GM12878 (cell line): Measurements from ENCODE around the gene ZNF585A. TPM values are rescaled to one million over a fixed set of nuclear protein-coding genes. Genes with fewer than 3 reads are reported as not detected.

Source experiments
- CBFB ChIP-seq: IDR thresholded peaks from 2 replicates; pipeline ENCODE4 v1.6.1; 2016; ENCODE audit warnings: antibody characterized with exemption, low read depth
- FOXM1 ChIP-seq: IDR thresholded peaks from 2 replicates; pipeline ENCODE4 v1.6.1; 2012; ENCODE audit warnings: low read depth, mild to moderate bottlenecking, inconsistent platforms, low read length, moderate library complexity
- HDAC2 ChIP-seq: fragments of 200-600 bp; sonication (generic); IDR thresholded peaks from 2 replicates; pipeline ENCODE4 v1.6.1; 2017
- HDAC6 ChIP-seq: fragments of 200-600 bp; sonication (generic); IDR thresholded peaks from one replicate; pipeline ENCODE4 v1.8.0; 2017; ENCODE audit warnings: antibody characterized with exemption; ENCODE audit not compliant: unreplicated experiment
- IKZF1 ChIP-seq: fragments of 450-650 bp; conservative IDR thresholded peaks from 2 replicates; pipeline ENCODE4 v1.6.1; 2017; ENCODE audit warnings: antibody characterized with exemption, mild to moderate bottlenecking
- KLF5 ChIP-seq: fragments of 450-650 bp; IDR thresholded peaks from 2 replicates; pipeline ENCODE4 v1.6.1; 2014; ENCODE audit warnings: mild to moderate bottlenecking; ENCODE audit not compliant: partially characterized antibody
- MXI1 ChIP-seq: fragments of 150-350 bp; IDR thresholded peaks from 2 replicates; pipeline ENCODE4 v1.6.1; 2011; ENCODE audit warnings: low read depth, mild to moderate bottlenecking, inconsistent platforms, low read length, improper control_type of control experiment
- RAD51 ChIP-seq: fragments of 450-650 bp; IDR thresholded peaks from 2 replicates; pipeline ENCODE4 v1.6.1; 2016; ENCODE audit warnings: moderate library complexity, mild to moderate bottlenecking, inconsistent platforms
- SIN3A ChIP-seq: IDR thresholded peaks from 2 replicates; pipeline ENCODE4 v1.6.1; 2012; ENCODE audit warnings: low read depth, low read length, improper control_type of control experiment
- ZNF207 ChIP-seq: fragments of 450-650 bp; IDR thresholded peaks from 2 replicates; pipeline ENCODE4 v1.6.1; 2014; ENCODE audit warnings: antibody characterized with exemption, mild to moderate bottlenecking, borderline replicate concordance
- ZNF217 ChIP-seq: fragments of 450-650 bp; IDR thresholded peaks from 2 replicates; pipeline ENCODE4 v1.6.1; 2017; ENCODE audit warnings: antibody characterized with exemption, mild to moderate bottlenecking
- ZNF384 ChIP-seq: IDR thresholded peaks from 2 replicates; pipeline ENCODE4 v1.6.1; 2012; ENCODE audit warnings: low read depth, mild to moderate bottlenecking, low read length, improper control_type of control experiment, borderline replicate concordance
- polyA plus RNA-seq, 11 experiments: library from polyadenylated mRNA; depleted of rRNA in 4 of 11; unstranded in 6 of 11; stranded (reverse) in 5 of 11; fragments of >200 nt; fragmentation: Nextera tagmentation in 4 of 11; fragmentation: Illumina TruSeq in 1 of 11; extraction: Ambion mirVana in 4 of 11; extraction: Trizol in 1 of 11; gene quantifications; 1 replicate in 1 of 11; 2 replicates in 10 of 11; pipeline versions ENCODE4 v1.2.1 to v1.2.3, GENCODE V29; 2011 to 2016; ENCODE audit warnings: inconsistent platforms in 2 of 11, missing spikeins in 2 of 11, low read depth in 1 of 11
- total RNA-seq, 4 experiments: library from RNA; depleted of rRNA in 3 of 4; stranded (reverse); fragments of >200 nt in 3 of 4; fragmentation: Illumina TruSeq in 1 of 4; extraction: Trizol in 1 of 4; gene quantifications; 2 replicates each; pipeline versions ENCODE4 v1.2.1 to v1.2.3, GENCODE V29; 2013 to 2021
- TF ChIP-seq, protein P1 (sequence below): fragments of 450-650 bp; IDR thresholded peaks from 2 replicates; pipeline ENCODE4 v1.6.1; 2017; ENCODE audit warnings: mild to moderate bottlenecking, moderate library complexity
- TF ChIP-seq, protein P2 (sequence below): IDR thresholded peaks from 2 replicates; pipeline ENCODE4 v1.6.1; 2011; ENCODE audit warnings: mild to moderate bottlenecking, low read depth, low read length, moderate library complexity; ENCODE audit not compliant: insufficient replicate concordance
- TF ChIP-seq, protein P3 (sequence below): fragments of 450-650 bp; IDR thresholded peaks from 2 replicates; pipeline ENCODE4 v1.6.1; 2017; ENCODE audit warnings: mild to moderate bottlenecking, moderate library complexity
- TF ChIP-seq, protein P4 (sequence below): IDR thresholded peaks from 2 replicates; pipeline ENCODE4 v1.6.1; 2011; ENCODE audit warnings: low read depth, mild to moderate bottlenecking, low read length, moderate library complexity, borderline replicate concordance; ENCODE audit errors: extremely low read depth

ZNF585A gene
- total and polyA plus RNA-seq, 10 of the 15 experiments (the other 5 are each of a cell fraction or from before 2014, with no cell fraction given): 6.9 to 38.7 (median 14.0) TPM

DNA sequence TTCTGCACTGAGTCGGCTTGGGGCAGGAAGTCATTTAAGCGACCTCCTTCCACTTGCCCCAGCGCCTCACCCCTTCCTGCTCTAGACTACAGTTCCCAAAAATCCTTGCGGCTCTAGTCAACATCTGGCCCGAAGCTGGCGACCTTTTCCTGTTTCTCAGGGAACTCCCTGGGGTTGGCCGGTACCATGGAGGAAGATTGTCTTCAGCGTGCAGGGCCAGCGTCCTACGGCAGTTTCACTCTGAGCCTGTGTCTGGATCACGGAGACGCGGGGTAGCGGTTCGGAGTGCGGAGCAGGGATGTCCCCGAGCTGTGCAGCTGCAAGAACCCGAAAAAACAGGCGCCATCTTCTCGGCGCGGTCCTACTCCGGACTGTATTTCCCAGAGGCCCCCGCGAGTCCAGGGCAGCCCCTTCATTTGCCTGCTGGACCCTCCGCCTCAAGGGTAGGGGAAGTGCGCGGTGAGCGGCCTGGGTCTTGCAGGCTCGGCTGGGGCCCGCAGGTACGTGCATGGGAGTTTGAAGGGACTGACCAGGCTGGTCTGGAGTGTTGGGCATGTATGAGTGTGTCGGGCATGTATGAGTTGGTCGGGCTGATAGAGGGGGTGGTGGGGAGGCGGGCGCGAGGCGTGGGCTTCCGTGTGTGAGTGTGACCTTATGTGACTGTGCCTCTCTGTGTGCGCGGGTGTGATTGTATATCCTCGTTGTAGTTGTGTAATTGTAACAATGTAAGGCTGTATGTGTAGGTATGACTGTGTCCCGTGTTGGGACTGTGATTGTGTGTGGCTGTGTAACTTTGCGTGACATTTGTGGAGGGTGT is 45.5 kb upstream of the ZNF585A start, which contains the start of gene ZNF383 (continued):
- TF ChIP-seq, protein P1, sequence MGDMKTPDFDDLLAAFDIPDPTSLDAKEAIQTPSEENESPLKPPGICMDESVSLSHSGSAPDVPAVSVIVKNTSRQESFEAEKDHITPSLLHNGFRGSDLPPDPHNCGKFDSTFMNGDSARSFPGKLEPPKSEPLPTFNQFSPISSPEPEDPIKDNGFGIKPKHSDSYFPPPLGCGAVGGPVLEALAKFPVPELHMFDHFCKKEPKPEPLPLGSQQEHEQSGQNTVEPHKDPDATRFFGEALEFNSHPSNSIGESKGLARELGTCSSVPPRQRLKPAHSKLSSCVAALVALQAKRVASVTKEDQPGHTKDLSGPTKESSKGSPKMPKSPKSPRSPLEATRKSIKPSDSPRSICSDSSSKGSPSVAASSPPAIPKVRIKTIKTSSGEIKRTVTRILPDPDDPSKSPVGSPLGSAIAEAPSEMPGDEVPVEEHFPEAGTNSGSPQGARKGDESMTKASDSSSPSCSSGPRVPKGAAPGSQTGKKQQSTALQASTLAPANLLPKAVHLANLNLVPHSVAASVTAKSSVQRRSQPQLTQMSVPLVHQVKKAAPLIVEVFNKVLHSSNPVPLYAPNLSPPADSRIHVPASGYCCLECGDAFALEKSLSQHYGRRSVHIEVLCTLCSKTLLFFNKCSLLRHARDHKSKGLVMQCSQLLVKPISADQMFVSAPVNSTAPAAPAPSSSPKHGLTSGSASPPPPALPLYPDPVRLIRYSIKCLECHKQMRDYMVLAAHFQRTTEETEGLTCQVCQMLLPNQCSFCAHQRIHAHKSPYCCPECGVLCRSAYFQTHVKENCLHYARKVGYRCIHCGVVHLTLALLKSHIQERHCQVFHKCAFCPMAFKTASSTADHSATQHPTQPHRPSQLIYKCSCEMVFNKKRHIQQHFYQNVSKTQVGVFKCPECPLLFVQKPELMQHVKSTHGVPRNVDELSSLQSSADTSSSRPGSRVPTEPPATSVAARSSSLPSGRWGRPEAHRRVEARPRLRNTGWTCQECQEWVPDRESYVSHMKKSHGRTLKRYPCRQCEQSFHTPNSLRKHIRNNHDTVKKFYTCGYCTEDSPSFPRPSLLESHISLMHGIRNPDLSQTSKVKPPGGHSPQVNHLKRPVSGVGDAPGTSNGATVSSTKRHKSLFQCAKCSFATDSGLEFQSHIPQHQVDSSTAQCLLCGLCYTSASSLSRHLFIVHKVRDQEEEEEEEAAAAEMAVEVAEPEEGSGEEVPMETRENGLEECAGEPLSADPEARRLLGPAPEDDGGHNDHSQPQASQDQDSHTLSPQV: 0 out of 2 replicates have a peak, but pooled peaks have one; percentile 6
- TF ChIP-seq SIN3A (no peak), CBFB (no peak; the same call in 1 of the 2 replicates), HDAC2 (peak; percentile 96; the same call in 1 of the 2 replicates), MXI1 (peak; percentile 79), IKZF1 (peak; percentile 98), HDAC6 (no peak), ZNF217 (no peak), ZNF207 (peak; percentile 92), RAD51 (0 out of 2 replicates have a peak, but pooled peaks have one; percentile 27), ZNF384 (no peak), KLF5 (peak; percentile 93), FOXM1 (no peak)
- TF ChIP-seq, protein P2, sequence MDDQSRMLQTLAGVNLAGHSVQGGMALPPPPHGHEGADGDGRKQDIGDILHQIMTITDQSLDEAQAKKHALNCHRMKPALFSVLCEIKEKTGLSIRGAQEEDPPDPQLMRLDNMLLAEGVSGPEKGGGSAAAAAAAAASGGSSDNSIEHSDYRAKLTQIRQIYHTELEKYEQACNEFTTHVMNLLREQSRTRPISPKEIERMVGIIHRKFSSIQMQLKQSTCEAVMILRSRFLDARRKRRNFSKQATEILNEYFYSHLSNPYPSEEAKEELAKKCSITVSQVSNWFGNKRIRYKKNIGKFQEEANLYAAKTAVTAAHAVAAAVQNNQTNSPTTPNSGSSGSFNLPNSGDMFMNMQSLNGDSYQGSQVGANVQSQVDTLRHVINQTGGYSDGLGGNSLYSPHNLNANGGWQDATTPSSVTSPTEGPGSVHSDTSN: no peak
- TF ChIP-seq, protein P3, sequence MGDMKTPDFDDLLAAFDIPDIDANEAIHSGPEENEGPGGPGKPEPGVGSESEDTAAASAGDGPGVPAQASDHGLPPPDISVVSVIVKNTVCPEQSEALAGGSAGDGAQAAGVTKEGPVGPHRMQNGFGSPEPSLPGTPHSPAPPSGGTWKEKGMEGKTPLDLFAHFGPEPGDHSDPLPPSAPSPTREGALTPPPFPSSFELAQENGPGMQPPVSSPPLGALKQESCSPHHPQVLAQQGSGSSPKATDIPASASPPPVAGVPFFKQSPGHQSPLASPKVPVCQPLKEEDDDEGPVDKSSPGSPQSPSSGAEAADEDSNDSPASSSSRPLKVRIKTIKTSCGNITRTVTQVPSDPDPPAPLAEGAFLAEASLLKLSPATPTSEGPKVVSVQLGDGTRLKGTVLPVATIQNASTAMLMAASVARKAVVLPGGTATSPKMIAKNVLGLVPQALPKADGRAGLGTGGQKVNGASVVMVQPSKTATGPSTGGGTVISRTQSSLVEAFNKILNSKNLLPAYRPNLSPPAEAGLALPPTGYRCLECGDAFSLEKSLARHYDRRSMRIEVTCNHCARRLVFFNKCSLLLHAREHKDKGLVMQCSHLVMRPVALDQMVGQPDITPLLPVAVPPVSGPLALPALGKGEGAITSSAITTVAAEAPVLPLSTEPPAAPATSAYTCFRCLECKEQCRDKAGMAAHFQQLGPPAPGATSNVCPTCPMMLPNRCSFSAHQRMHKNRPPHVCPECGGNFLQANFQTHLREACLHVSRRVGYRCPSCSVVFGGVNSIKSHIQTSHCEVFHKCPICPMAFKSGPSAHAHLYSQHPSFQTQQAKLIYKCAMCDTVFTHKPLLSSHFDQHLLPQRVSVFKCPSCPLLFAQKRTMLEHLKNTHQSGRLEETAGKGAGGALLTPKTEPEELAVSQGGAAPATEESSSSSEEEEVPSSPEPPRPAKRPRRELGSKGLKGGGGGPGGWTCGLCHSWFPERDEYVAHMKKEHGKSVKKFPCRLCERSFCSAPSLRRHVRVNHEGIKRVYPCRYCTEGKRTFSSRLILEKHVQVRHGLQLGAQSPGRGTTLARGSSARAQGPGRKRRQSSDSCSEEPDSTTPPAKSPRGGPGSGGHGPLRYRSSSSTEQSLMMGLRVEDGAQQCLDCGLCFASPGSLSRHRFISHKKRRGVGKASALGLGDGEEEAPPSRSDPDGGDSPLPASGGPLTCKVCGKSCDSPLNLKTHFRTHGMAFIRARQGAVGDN: no peak
- TF ChIP-seq, protein P4, sequence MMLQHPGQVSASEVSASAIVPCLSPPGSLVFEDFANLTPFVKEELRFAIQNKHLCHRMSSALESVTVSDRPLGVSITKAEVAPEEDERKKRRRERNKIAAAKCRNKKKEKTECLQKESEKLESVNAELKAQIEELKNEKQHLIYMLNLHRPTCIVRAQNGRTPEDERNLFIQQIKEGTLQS: no peak
